A549 treated with CpdA at 1 μM for 4 hours (cell line): ENCODE results near the gene PDX1. TPM values are rescaled to one million over a fixed set of nuclear protein-coding genes. Genes with fewer than 3 reads are reported as not detected.

Source experiments
- total RNA-seq: library from RNA; stranded (reverse); fragments of 200-300 nt; extraction: Qiagen RNA extraction; gene quantifications from 5 replicates; pipeline ENCODE4 v1.2.3, GENCODE V29; 2022; ENCODE audit warnings: low read depth

The PDX1 gene
- total RNA-seq = 0.07 to 0.09 TPM (median 0.08 TPM) in 3 of 5 replicates, not detected in the others

GRCh38 chr13:27919934-27920676 is at the start of gene PDX1:
Gene PDX1, plus strand, starts transcription at chr13:27920000. Its CDS starts 139 bp downstream, at chr13:27920139.

GRCh38 chr13:27969082-27969865 is 49.5 kb downstream of the PDX1 start, which contains the start of gene CDX2:
Gene CDX2, minus strand, starts transcription at chr13:27969315. Its CDS starts 309 bp downstream, at chr13:27969006.

Other genes starting within 250 kb of the PDX1 start
- gene GSX1, start 127.5 kb upstream of the PDX1 start, total RNA-seq = not detected in 5 replicates
- 0.79 to 1.9 TPM (median 1.1 TPM) in 5 replicates for gene CDX2, start 49.3 kb downstream of the PDX1 start, total RNA-seq
- gene URAD, start 68.7 kb downstream of the PDX1 start, total RNA-seq = not detected in 5 replicates
- not detected in 5 replicates for gene FLT3, start 180.6 kb downstream of the PDX1 start, total RNA-seq
- gene PAN3, start 218.5 kb downstream of the PDX1 start, total RNA-seq = 7.3 to 8.8 TPM (median 8.3 TPM) in 5 replicates